Calu3 (cell line): Measurements from ENCODE around the gene ANXA5. TPM values are rescaled to one million over a fixed set of nuclear protein-coding genes. Genes with fewer than 3 reads are reported as not detected.

Experiments
- BruUV-seq: library from RNA; stranded (reverse); fragments of 400-500 nt; replicated peaks from 2 replicates; lab custom pipeline; 2021; lab: Mats Ljungman, UMichigan
- CTCF ChIA-PET: fragments of 300-600 bp; sonication (Branson Sonifier 250); formaldehyde crosslinking; loops from one replicate; lab custom pipeline; 2022; ENCODE audit warnings: antibody characterized with exemption; lab: Charles Lee
- DNase-seq: peaks from one replicate; pipeline ENCODE4 v3.0.0; 2022
- H3K27ac Mint-ChIP-seq: one replicate; pipeline ENCODE4 v1.8.0; 2022; ENCODE audit warnings: mixed read lengths; ENCODE audit not compliant: unreplicated experiment
- H3K27me3 Mint-ChIP-seq: one replicate; pipeline ENCODE4 v1.8.0; 2022; ENCODE audit warnings: mixed read lengths; ENCODE audit not compliant: unreplicated experiment
- H3K36me3 Mint-ChIP-seq: one replicate; pipeline ENCODE4 v1.8.0; 2022; ENCODE audit warnings: mild to moderate bottlenecking, moderate library complexity, mixed read lengths; ENCODE audit not compliant: insufficient read depth, unreplicated experiment
- H3K4me1 Mint-ChIP-seq: one replicate; pipeline ENCODE4 v1.8.0; 2022; ENCODE audit warnings: mild to moderate bottlenecking, low read depth, mixed read lengths; ENCODE audit not compliant: unreplicated experiment
- H3K4me3 Mint-ChIP-seq: one replicate; pipeline ENCODE4 v1.8.0; 2022; ENCODE audit warnings: mild to moderate bottlenecking, low read depth, moderate library complexity, mixed read lengths; ENCODE audit not compliant: unreplicated experiment
- H3K9me3 Mint-ChIP-seq: one replicate; pipeline ENCODE4 v1.8.0; 2022; ENCODE audit warnings: low read depth, mixed read lengths; ENCODE audit not compliant: unreplicated experiment
- intact Hi-C: fragments of 100-400 bp; cut with micrococcal nuclease; formaldehyde crosslinking; loops from one replicate; pipeline ENCODE4 v1.10.0; 2022; ENCODE audit not compliant: unreplicated experiment
- total RNA-seq: library from RNA; stranded (reverse); gene quantifications from 2 replicates; pipeline ENCODE4 v1.2.3, GENCODE V29; 2022
- TF ChIP-seq, protein P1 (sequence below): fragments of 200-600 bp; IDR thresholded peaks from one replicate; pipeline ENCODE4 v1.8.0; 2022; ENCODE audit warnings: antibody characterized with exemption; ENCODE audit not compliant: unreplicated experiment

ANXA5 gene
- total RNA-seq, 1 experiment from 2014 or later: 273 TPM

DNA sequence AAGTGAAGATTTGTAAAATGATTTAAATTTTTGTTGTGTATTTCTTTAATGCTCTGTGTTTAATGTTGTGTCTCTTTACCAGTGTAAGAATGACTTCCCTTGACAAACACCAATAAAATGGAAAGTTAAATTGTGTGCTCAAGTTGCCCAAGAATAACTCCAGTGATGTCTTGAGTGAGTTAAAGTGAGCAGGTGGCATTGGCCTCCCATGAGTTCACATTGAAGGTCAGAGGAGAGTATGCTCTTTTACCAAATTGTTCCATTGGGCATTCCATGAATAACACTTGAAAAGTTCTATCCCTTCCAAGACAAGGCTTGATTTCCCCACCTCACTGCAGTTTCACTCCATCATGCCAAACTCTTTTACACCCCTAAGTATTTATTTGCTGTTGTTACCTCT, 4.5 kb downstream of the ANXA5 start:
- no peaks in the 10 kb centered on the region for H3K4me1 Mint-ChIP-seq
- no peaks in the 10 kb centered on the region for H3K27me3 Mint-ChIP-seq
- CTCF ChIA-PET: no interaction called here
- no peak overlapping the region for H3K4me3 Mint-ChIP-seq
- H3K27ac Mint-ChIP-seq: no peak overlapping the region
- BruUV-seq: no TSS peak
- DNase-seq: no peak
- intact Hi-C loops: no loop called here
- no peaks in the 10 kb centered on the region for H3K9me3 Mint-ChIP-seq
- TF ChIP-seq, protein P1, sequence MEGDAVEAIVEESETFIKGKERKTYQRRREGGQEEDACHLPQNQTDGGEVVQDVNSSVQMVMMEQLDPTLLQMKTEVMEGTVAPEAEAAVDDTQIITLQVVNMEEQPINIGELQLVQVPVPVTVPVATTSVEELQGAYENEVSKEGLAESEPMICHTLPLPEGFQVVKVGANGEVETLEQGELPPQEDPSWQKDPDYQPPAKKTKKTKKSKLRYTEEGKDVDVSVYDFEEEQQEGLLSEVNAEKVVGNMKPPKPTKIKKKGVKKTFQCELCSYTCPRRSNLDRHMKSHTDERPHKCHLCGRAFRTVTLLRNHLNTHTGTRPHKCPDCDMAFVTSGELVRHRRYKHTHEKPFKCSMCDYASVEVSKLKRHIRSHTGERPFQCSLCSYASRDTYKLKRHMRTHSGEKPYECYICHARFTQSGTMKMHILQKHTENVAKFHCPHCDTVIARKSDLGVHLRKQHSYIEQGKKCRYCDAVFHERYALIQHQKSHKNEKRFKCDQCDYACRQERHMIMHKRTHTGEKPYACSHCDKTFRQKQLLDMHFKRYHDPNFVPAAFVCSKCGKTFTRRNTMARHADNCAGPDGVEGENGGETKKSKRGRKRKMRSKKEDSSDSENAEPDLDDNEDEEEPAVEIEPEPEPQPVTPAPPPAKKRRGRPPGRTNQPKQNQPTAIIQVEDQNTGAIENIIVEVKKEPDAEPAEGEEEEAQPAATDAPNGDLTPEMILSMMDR: no peak
- peaks cover 31% of the 10 kb centered on the region for H3K36me3 Mint-ChIP-seq

DNA sequence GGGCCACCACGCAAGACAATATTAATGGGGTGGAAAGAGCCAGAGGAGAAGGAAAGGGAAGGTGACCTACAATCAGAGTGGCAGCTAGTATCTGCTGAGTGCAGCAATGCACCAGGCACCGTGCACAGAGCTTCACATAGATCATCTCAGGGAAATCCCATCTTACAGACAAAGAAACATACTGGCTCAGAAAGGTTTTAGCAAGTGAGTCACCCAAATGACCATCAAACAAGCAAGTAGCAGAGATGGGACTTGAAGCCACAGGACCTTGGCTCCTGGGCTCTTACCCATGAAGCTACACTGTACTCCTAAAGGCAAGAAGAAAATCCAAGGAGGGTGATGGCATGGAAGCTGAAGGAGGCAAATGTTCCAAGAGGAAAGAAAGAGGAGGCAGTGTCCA, 6.8 kb downstream of the ANXA5 start:
- H3K9me3 Mint-ChIP-seq: no peaks in the 10 kb centered on the region
- CTCF ChIA-PET: no interaction called here
- DNase-seq: no peak
- BruUV-seq: no TSS peak
- intact Hi-C loops: no loop called here
- TF ChIP-seq, protein P1: no peak
- no peaks in the 10 kb centered on the region for H3K27me3 Mint-ChIP-seq
- H3K4me3 Mint-ChIP-seq: no peak overlapping the region
- peaks cover 24% of the 10 kb centered on the region for H3K36me3 Mint-ChIP-seq
- H3K4me1 Mint-ChIP-seq: peaks cover 17% of the 10 kb centered on the region
- H3K27ac Mint-ChIP-seq: no peak overlapping the region

DNA sequence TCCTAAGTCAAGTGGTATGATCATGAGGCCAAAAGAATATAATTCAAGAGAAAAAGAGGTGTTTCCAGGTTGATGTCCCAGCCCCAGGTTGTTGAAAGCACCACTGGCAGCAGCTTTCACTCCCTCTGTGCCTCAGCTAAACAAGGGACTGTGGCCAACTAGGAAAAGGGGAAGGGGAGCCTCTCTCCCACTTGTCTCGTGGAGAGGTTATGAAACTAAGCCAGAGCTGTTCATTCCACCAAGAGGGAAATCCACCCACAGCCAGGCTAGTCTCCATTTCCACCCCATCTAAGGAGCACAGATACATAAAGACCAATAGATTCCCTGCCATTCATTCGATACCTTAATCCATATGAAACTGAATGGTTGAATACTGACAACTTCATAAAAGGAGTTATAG, 8.1 kb downstream of the ANXA5 start:
- no peak overlapping the region for H3K27ac Mint-ChIP-seq
- TF ChIP-seq, protein P1: no peak
- CTCF ChIA-PET: no interaction called here
- no peak overlapping the region for H3K4me3 Mint-ChIP-seq
- DNase-seq: no peak
- H3K36me3 Mint-ChIP-seq: peaks cover 22% of the 10 kb centered on the region
- H3K4me1 Mint-ChIP-seq: peaks cover 20% of the 10 kb centered on the region
- BruUV-seq: no TSS peak
- intact Hi-C loops: no loop called here
- H3K27me3 Mint-ChIP-seq: no peaks in the 10 kb centered on the region
- H3K9me3 Mint-ChIP-seq: no peaks in the 10 kb centered on the region

DNA sequence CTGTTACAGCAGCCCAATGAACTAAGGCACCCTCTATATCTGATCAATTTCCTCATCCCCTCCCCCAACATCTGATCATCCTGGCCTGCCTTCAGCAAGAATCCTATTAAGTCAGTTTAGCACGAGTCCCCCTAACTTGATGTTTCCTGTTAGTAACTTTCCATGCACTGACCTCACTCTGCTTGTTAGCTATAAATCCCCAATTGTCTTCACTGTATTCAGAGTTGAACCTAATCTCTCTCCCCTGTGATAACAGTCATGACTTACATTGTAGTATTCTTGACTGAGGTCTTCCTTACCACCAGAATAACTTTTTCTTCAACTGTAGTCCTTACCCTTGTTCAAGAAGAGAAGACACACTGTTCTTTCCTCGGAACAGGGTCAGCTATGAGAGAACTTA, 8.5 kb downstream of the ANXA5 start:
- TF ChIP-seq, protein P1: no peak
- Mint-ChIP-seq H3K27ac (no peak overlapping the region), H3K4me1 (peaks cover 20% of the 10 kb centered on the region), H3K27me3 (no peaks in the 10 kb centered on the region), H3K36me3 (peaks cover 24% of the 10 kb centered on the region), H3K9me3 (no peaks in the 10 kb centered on the region), H3K4me3 (no peak overlapping the region)
- CTCF ChIA-PET: no interaction called here
- BruUV-seq: no TSS peak
- intact Hi-C loops: no loop called here
- no peak for DNase-seq
